IMR-90 (cell line): ENCODE measurements around the gene MB21D2. TPM values are rescaled to one million over a fixed set of nuclear protein-coding genes. Genes with fewer than 3 reads are reported as not detected.

Experiments
- ATAC-seq: fragments of 200-7000 bp; cut with Tn5 transposase; 2 replicates; pipeline ENCODE4 v1.9.1; 2020; ENCODE audit warnings: low read depth, mild to moderate bottlenecking, moderate library complexity
- BruUV-seq: library from RNA; stranded (reverse); fragments of 400-500 nt; replicated peaks from 2 replicates; lab custom pipeline; 2021; lab: Mats Ljungman, UMichigan
- CTCF ChIA-PET: fragments of 300-600 bp; formaldehyde crosslinking; extraction: SDS; loops from one replicate; lab custom pipeline; 2021; ENCODE audit warnings: antibody characterized with exemption; lab: Yijun Ruan, JAX
- POLR2A ChIA-PET: fragments of 300-600 bp; sonication (Branson Sonifier 250); formaldehyde crosslinking; loops from one replicate; lab custom pipeline; 2022; ENCODE audit warnings: antibody characterized with exemption; ENCODE audit not compliant: unreplicated experiment; lab: Charles Lee
- DNase-seq: peaks from one replicate; pipeline ENCODE4 v3.0.0; 2013
- H2AFZ ChIP-seq: replicated peaks from 2 replicates; pipeline ENCODE3; 2013; ENCODE audit warnings: low read length, mild to moderate bottlenecking; ENCODE audit not compliant: poor library complexity
- H2AK5ac ChIP-seq: 2 replicates; pipeline ENCODE4 v1.6.1; 2013; ENCODE audit warnings: low read depth, low read length, inconsistent platforms
- H2AK9ac ChIP-seq: replicated peaks from 2 replicates; pipeline ENCODE3; 2013; ENCODE audit warnings: mild to moderate bottlenecking, low read depth, low read length, moderate library complexity; ENCODE audit not compliant: poor library complexity
- H2BK120ac ChIP-seq: 2 replicates; pipeline ENCODE4 v1.6.1; 2013; ENCODE audit warnings: low read depth, low read length, inconsistent platforms
- H2BK15ac ChIP-seq: 3 replicates; pipeline ENCODE4 v1.6.1; 2013; ENCODE audit warnings: low read depth, low read length, inconsistent platforms
- H2BK20ac ChIP-seq: 2 replicates; pipeline ENCODE4 v1.6.1; 2013; ENCODE audit warnings: low read depth, mild to moderate bottlenecking, inconsistent platforms, low read length, moderate library complexity
- H2BK5ac ChIP-seq: 2 replicates; pipeline ENCODE4 v1.6.1; 2013; ENCODE audit warnings: mild to moderate bottlenecking, low read depth, low read length, inconsistent platforms; ENCODE audit not compliant: poor library complexity, severe bottlenecking
- H3K14ac ChIP-seq: replicated peaks from 2 replicates; pipeline ENCODE4 v1.6.1; 2013; ENCODE audit warnings: low read depth, low read length, inconsistent platforms
- H3K18ac ChIP-seq: 2 replicates; pipeline ENCODE4 v1.6.1; 2013; ENCODE audit warnings: low read depth, low read length, control low read depth
- H3K23ac ChIP-seq: 2 replicates; pipeline ENCODE4 v1.6.1; 2013; ENCODE audit warnings: low read depth, low read length, inconsistent platforms
- H3K27ac ChIP-seq: 2 replicates; pipeline ENCODE4 v1.5.1; 2013; ENCODE audit warnings: mild to moderate bottlenecking, control low read depth, low read length; ENCODE audit not compliant: insufficient read depth
- H3K27me3 ChIP-seq: 2 replicates; pipeline ENCODE4 v1.6.1; 2013; ENCODE audit warnings: low read length; ENCODE audit not compliant: control insufficient read depth, insufficient read depth
- H3K36me3 ChIP-seq: 2 replicates; pipeline ENCODE4 v1.6.1; 2013; ENCODE audit warnings: low read length, mixed read lengths; ENCODE audit not compliant: control insufficient read depth, insufficient read depth
- H3K4ac ChIP-seq: 2 replicates; pipeline ENCODE4 v1.6.1; 2013; ENCODE audit warnings: low read depth, low read length, inconsistent platforms
- H3K4me1 ChIP-seq: 2 replicates; pipeline ENCODE4 v1.6.1; 2013; ENCODE audit warnings: low read length, mixed read lengths; ENCODE audit not compliant: control insufficient read depth, insufficient read depth
- H3K4me2 ChIP-seq: 2 replicates; pipeline ENCODE4 v1.6.1; 2013; ENCODE audit warnings: low read depth, mild to moderate bottlenecking, control low read depth, low read length, moderate library complexity
- H3K4me3 ChIP-seq: 2 replicates; pipeline ENCODE4 v1.5.1; 2013; ENCODE audit warnings: low read depth, mild to moderate bottlenecking, control low read depth, low read length, moderate library complexity; ENCODE audit not compliant: insufficient read depth
- H3K56ac ChIP-seq: 2 replicates; pipeline ENCODE4 v1.6.1; 2013; ENCODE audit warnings: low read length, inconsistent platforms; ENCODE audit not compliant: insufficient read depth; ENCODE audit errors: extremely low read depth
- H3K79me1 ChIP-seq, 2 experiments: 2 replicates each; pipeline ENCODE4 v1.6.1; 2013; ENCODE audit warnings: low read length in 2 of 2, inconsistent platforms in 1 of 2, low read depth in 1 of 2
- H3K9ac ChIP-seq: 2 replicates; pipeline ENCODE4 v1.6.1; 2013; ENCODE audit warnings: low read depth, low read length, control low read depth
- H3K9me1 ChIP-seq: 2 replicates; pipeline ENCODE4 v1.6.1; 2013; ENCODE audit warnings: low read length, inconsistent platforms; ENCODE audit not compliant: insufficient read depth
- H3K9me3 ChIP-seq: 2 replicates; pipeline ENCODE4 v1.6.1; 2013; ENCODE audit warnings: low read length; ENCODE audit not compliant: control insufficient read depth, insufficient read depth
- H4K20me1 ChIP-seq: 2 replicates; pipeline ENCODE4 v1.6.1; 2013; ENCODE audit warnings: low read length, inconsistent platforms; ENCODE audit not compliant: insufficient read depth
- H4K5ac ChIP-seq: 2 replicates; pipeline ENCODE4 v1.6.1; 2013; ENCODE audit warnings: mild to moderate bottlenecking, low read depth, low read length, control low read depth
- H4K8ac ChIP-seq, 2 experiments: 2 replicates each; pipeline ENCODE4 v1.6.1; 2013; ENCODE audit warnings: low read depth in 2 of 2, low read length in 2 of 2, control low read depth in 1 of 2, inconsistent platforms in 1 of 2
- H4K91ac ChIP-seq: 2 replicates; pipeline ENCODE4 v1.6.1; 2013; ENCODE audit warnings: low read depth, low read length, inconsistent platforms; ENCODE audit not compliant: insufficient read depth
- BHLHE40 ChIP-seq: fragments of 150-350 bp; IDR thresholded peaks from 2 replicates; pipeline ENCODE4 v1.6.1; 2016; ENCODE audit warnings: mild to moderate bottlenecking, low read depth, low read length
- CEBPB ChIP-seq: IDR thresholded peaks from 2 replicates; pipeline ENCODE4 v1.6.1; 2012; ENCODE audit warnings: low read depth, low read length, improper control_type of control experiment
- CHD1 ChIP-seq: IDR thresholded peaks from 2 replicates; pipeline ENCODE4 v1.6.1; 2012; ENCODE audit warnings: low read depth, low read length, improper control_type of control experiment
- ELK1 ChIP-seq: fragments of 150-350 bp; IDR thresholded peaks from 2 replicates; pipeline ENCODE4 v1.6.1; 2016; ENCODE audit warnings: low read depth, mild to moderate bottlenecking, low read length, moderate library complexity, borderline replicate concordance
- MAFK ChIP-seq: IDR thresholded peaks from 2 replicates; pipeline ENCODE4 v1.6.1; 2012; ENCODE audit warnings: low read depth, low read length, improper control_type of control experiment
- MAZ ChIP-seq: IDR thresholded peaks from 2 replicates; pipeline ENCODE4 v1.6.1; 2012; ENCODE audit warnings: low read depth, mild to moderate bottlenecking, low read length, improper control_type of control experiment, moderate library complexity, borderline replicate concordance
- MXI1 ChIP-seq: IDR thresholded peaks from 2 replicates; pipeline ENCODE4 v1.6.1; 2012; ENCODE audit warnings: low read depth, mild to moderate bottlenecking, low read length, moderate library complexity, borderline replicate concordance
- NFE2L2 ChIP-seq: fragments of 150-350 bp; IDR thresholded peaks from 2 replicates; pipeline ENCODE4 v1.6.1; 2016; ENCODE audit warnings: low read depth, mild to moderate bottlenecking, low read length
- POLR2A ChIP-seq: IDR thresholded peaks from 2 replicates; pipeline ENCODE4 v1.6.1; 2012; ENCODE audit warnings: mild to moderate bottlenecking, low read depth, low read length
- RAD21 ChIP-seq: IDR thresholded peaks from 2 replicates; pipeline ENCODE4 v1.6.1; 2012; ENCODE audit warnings: low read length, improper control_type of control experiment
- RCOR1 ChIP-seq: IDR thresholded peaks from 2 replicates; pipeline ENCODE4 v1.6.1; 2012; ENCODE audit warnings: mild to moderate bottlenecking, low read length, improper control_type of control experiment; ENCODE audit not compliant: insufficient replicate concordance
- SMC3 ChIP-seq: fragments of 150-350 bp; IDR thresholded peaks from 2 replicates; pipeline ENCODE4 v1.6.1; 2016; ENCODE audit warnings: low read depth, mild to moderate bottlenecking, antibody characterized with exemption, low read length, moderate library complexity
- USF2 ChIP-seq: fragments of 150-350 bp; IDR thresholded peaks from 2 replicates; pipeline ENCODE4 v1.6.1; 2017; ENCODE audit warnings: mild to moderate bottlenecking, antibody characterized with exemption, low read length, low read depth
- WGBS, 2 experiments: methylation state at CpG; one replicate each; pipeline versions ENCODE4 v1.1.5 to v1.1.7; 2013; ENCODE audit warnings: missing lambda C conversion rate in 2 of 2; ENCODE audit not compliant: insufficient read length in 1 of 2; ENCODE audit errors: extremely low coverage in 2 of 2; 5-methylcytosine and 5-hydroxymethylcytosine counted together
- dilution Hi-C: fragments of 300-500 bp; cut with HindIII; formaldehyde crosslinking; loops from one replicate; pipeline ENCODE4 v1.14.3; 2018; ENCODE audit warnings: low sequenced_read_pairs; ENCODE audit not compliant: unreplicated experiment
- in situ Hi-C: fragments of 300-500 bp; cut with MboI; formaldehyde crosslinking; loops from 3 replicates; pipeline ENCODE4 v1.14.3; 2019; ENCODE audit warnings: low sequenced_read_pairs, inconsistent platforms, mixed read lengths
- intact Hi-C: fragments of 100-400 bp; cut with micrococcal nuclease; formaldehyde crosslinking; loops from 2 replicates; pipeline ENCODE4 v1.10.0; 2022
- polyA plus RNA-seq, 3 experiments: library from polyadenylated mRNA; depleted of rRNA; stranded (reverse); fragments of >200 nt; gene quantifications; 2 replicates each; pipeline ENCODE4 v1.2.3, GENCODE V29; 2012; ENCODE audit warnings: low replicate concordance in 1 of 3
- total RNA-seq: library from RNA; depleted of rRNA; stranded (reverse); fragments of >200 nt; gene quantifications from 2 replicates; pipeline ENCODE4 v1.2.3, GENCODE V29; 2012
- TF ChIP-seq, protein P1 (sequence below): conservative IDR thresholded peaks from 2 replicates; pipeline ENCODE4 v1.5.1; 2012; ENCODE audit warnings: mild to moderate bottlenecking, low read depth, low read length, improper control_type of control experiment

MB21D2 gene
- total and polyA plus RNA-seq, 2 of the 4 experiments (the other 2 are of a cell fraction), result 13.6 to 44.8 TPM

DNA sequence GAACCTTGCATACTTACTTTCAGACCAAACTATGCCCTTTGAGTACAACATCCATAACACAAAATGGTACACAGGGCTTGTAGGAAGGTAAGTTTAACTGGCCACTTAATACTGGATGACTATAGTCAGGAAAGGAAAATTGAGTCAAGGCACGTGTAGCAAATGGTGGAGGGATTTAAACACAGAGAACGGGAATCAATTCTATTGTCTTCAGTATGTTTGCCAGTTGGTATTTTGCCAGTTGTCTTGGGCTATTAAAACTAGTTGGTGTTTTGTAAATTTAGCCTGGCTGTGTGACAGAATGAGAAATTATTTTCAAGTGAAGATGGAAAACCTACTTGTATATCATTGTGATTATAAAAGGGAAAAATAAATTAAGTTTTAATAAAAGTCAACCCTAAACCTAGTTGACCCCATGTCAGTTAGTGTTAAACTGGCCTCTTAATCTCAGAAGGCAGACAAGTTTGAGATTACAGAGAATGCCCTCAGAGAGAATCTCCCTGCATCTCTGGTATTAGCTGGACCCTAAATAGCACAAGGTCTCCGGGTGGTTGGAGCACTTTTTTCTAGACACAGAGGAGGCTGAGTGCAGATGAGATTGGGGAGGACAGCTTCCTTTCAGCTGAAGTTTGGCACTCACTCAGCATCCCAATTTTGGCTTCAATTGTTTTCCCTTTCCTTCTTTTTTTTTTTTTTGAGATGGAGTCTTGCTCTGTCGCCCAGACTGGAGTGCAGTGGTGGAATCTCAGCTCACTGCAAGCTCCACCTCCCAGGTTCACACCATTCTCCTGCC lies 91.2 kb downstream of the MB21D2 start:
- H3K9ac ChIP-seq, result no peak overlapping the region
- peak overlapping the region; percentile 75 for H4K5ac ChIP-seq
- H3K14ac ChIP-seq, result no peak overlapping the region; the same call in 1 of the 2 replicates
- H3K4me2 ChIP-seq, result peak overlapping the region; percentile 32; the same call in 1 of the 2 replicates
- ATAC-seq (no peak), DNase-seq (no peak)
- H3K56ac ChIP-seq, result no peak overlapping the region
- no peak overlapping the region for H3K4ac ChIP-seq
- no peak overlapping the region for H2AK9ac ChIP-seq
- peak overlapping the region; percentile 25; the same call in 1 of the 2 replicates for H2AK5ac ChIP-seq
- peaks cover 18% of the 10 kb centered on the region for H3K9me1 ChIP-seq
- H3K9me3 ChIP-seq, result no peaks in the 10 kb centered on the region
- H3K27ac ChIP-seq, result no peak overlapping the region
- no peak overlapping the region for H3K4me3 ChIP-seq
- no peak overlapping the region for H2BK120ac ChIP-seq
- no peak overlapping the region for H2AFZ ChIP-seq
- 55% methylated on average over 2 of the region's 4 CpGs; no CpG with 5 or more reads in 1 of the 2 experiments for WGBS, 2 experiments
- dilution Hi-C loops (no loop called here), intact Hi-C loops (no loop called here), in situ Hi-C loops (no loop called here)
- H3K79me1 ChIP-seq, result peaks cover 33 to 68% of the 10 kb centered on the region in 2 experiments
- H2BK5ac ChIP-seq, result peak overlapping the region; percentile 57
- H3K18ac ChIP-seq, result peak overlapping the region; percentile 91; the same call in 1 of the 2 replicates
- no peak overlapping the region for H4K8ac ChIP-seq
- H3K4me1 ChIP-seq, result peaks cover 24% of the 10 kb centered on the region
- peaks cover 11% of the 10 kb centered on the region; the same call in 1 of the 2 replicates for H4K20me1 ChIP-seq
- no peak for TF ChIP-seq BHLHE40
- TF ChIP-seq CHD1, result no peak
- TF ChIP-seq, protein P1, sequence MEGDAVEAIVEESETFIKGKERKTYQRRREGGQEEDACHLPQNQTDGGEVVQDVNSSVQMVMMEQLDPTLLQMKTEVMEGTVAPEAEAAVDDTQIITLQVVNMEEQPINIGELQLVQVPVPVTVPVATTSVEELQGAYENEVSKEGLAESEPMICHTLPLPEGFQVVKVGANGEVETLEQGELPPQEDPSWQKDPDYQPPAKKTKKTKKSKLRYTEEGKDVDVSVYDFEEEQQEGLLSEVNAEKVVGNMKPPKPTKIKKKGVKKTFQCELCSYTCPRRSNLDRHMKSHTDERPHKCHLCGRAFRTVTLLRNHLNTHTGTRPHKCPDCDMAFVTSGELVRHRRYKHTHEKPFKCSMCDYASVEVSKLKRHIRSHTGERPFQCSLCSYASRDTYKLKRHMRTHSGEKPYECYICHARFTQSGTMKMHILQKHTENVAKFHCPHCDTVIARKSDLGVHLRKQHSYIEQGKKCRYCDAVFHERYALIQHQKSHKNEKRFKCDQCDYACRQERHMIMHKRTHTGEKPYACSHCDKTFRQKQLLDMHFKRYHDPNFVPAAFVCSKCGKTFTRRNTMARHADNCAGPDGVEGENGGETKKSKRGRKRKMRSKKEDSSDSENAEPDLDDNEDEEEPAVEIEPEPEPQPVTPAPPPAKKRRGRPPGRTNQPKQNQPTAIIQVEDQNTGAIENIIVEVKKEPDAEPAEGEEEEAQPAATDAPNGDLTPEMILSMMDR, result no peak
- no peak for TF ChIP-seq ELK1
- TF ChIP-seq RAD21, result no peak
- no peak for TF ChIP-seq SMC3
- no peak for TF ChIP-seq USF2
- TF ChIP-seq MAFK, result no peak
- TF ChIP-seq CEBPB, result no peak
- no peak for TF ChIP-seq NFE2L2
- TF ChIP-seq RCOR1, result no peak
- TF ChIP-seq POLR2A, result no peak
- no peak for TF ChIP-seq MAZ
- no peak for TF ChIP-seq MXI1
- no peaks in the 10 kb centered on the region for H3K27me3 ChIP-seq
- H3K23ac ChIP-seq, result no peak overlapping the region
- CTCF ChIA-PET, result interaction anchor here (0.7 to 1.1 kb wide), 2 partner anchors 72 to 96 kb away, joined by 3 to 4 read pairs; no protein-coding TSS in a partner anchor
- BruUV-seq, result no TSS peak
- POLR2A ChIA-PET, result no interaction called here
- H2BK15ac ChIP-seq, result no peak overlapping the region
- no peak overlapping the region for H2BK20ac ChIP-seq
- no peaks in the 10 kb centered on the region for H3K36me3 ChIP-seq
- no peak overlapping the region for H4K91ac ChIP-seq
